Right lobe of liver (tissue), 4 donors: ENCODE data around the gene NHLRC4.

Source experiments
- CTCF ChIP-seq, 4 donors: fragments of 200-600 bp in 3 of 4; fragments of 450-650 bp in 1 of 4; IDR thresholded peaks; one replicate each; pipeline versions ENCODE4 v1.5.1 to v1.8.0; 2016 to 2022; ENCODE audit warnings: antibody characterized with exemption in 4 of 4, mild to moderate bottlenecking in 2 of 4
- POLR2A ChIP-seq: fragments of 450-650 bp; IDR thresholded peaks from one replicate; pipeline ENCODE4 v1.6.1; 2017; ENCODE audit warnings: antibody characterized with exemption, mild to moderate bottlenecking
- donor health status: DM: no; HTN: no; CAD: no.
- donor health status: DM: no; HTN: no; CAD: no.
- donor health status: DM: no; HTN: yes; CAD: no.

GRCh38 chr16:615122-615521 lies 48.3 kb downstream of the NHLRC4 start:
- no peak for TF ChIP-seq CTCF (IDR thresholded peaks at IDR 0.05)
- TF ChIP-seq POLR2A, result no peak
